ENCODE data around the gene FYCO1.

DNA sequence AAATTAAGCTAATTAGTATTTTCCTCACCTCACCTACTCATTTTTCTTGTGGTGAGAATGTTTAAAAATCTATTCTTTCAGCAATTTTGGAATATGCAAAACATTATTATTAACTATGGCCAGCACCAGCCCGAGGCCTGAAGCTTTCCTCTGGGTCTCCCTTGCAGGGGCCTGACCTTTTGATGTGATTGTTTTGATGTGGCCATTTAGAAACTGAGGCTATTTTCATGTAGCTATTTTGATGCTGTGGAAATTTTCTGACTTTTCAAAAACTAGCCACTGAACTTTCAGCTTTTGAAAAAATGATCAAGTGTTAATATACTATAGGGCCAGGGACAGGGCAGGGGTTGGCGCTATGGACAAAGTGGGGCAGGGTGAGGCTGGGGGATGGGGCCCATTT is 117.5 kb downstream of the FYCO1 start:
- TF ChIP-seq, protein P1, sequence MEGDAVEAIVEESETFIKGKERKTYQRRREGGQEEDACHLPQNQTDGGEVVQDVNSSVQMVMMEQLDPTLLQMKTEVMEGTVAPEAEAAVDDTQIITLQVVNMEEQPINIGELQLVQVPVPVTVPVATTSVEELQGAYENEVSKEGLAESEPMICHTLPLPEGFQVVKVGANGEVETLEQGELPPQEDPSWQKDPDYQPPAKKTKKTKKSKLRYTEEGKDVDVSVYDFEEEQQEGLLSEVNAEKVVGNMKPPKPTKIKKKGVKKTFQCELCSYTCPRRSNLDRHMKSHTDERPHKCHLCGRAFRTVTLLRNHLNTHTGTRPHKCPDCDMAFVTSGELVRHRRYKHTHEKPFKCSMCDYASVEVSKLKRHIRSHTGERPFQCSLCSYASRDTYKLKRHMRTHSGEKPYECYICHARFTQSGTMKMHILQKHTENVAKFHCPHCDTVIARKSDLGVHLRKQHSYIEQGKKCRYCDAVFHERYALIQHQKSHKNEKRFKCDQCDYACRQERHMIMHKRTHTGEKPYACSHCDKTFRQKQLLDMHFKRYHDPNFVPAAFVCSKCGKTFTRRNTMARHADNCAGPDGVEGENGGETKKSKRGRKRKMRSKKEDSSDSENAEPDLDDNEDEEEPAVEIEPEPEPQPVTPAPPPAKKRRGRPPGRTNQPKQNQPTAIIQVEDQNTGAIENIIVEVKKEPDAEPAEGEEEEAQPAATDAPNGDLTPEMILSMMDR (IDR thresholded peaks at IDR 0.05; ENCODE audit: low read depth, low read length), result no peak
- TF ChIP-seq EZH2phosphoT487 (IDR thresholded peaks at IDR 0.05; ENCODE audit: low read depth), result no peak
